DMS53 (cell line): Measurements from ENCODE around the gene OGFOD1.
"Not testable (repeated sequence)": the region's sequence is repeated elsewhere in the genome, so short reads cannot be mapped to it uniquely, and the experiment has no call there.

Experiments used
- DNase-seq: peaks from one replicate; lab custom pipeline; 2025; lab: John Stamatoyannopoulos, UW

OGFOD1 gene

GRCh38 chr16:56480776-56481467, 29.6 kb downstream of the OGFOD1 start:
- no peak for DNase-seq

GRCh38 chr16:56481468-56482122, 30.2 kb downstream of the OGFOD1 start:
- DNase-seq, result peak; percentile 77

GRCh38 chr16:56482683-56483236, 31.4 kb downstream of the OGFOD1 start:
- no peak for DNase-seq

GRCh38 chr16:56483394-56483793, 32.0 kb downstream of the OGFOD1 start:
- DNase-seq, result no peak

- no peak for DNase-seq
Measured at GRCh38 chr16:56488035-56488434, 36.7 kb downstream of the OGFOD1 start.

GRCh38 chr16:56488868-56489267, 37.5 kb downstream of the OGFOD1 start:
- not testable (repeated sequence) for DNase-seq

- no peak for DNase-seq
Measured at GRCh38 chr16:56491657-56492261, 40.4 kb downstream of the OGFOD1 start.

GRCh38 chr16:56493126-56493525, 41.8 kb downstream of the OGFOD1 start:
- DNase-seq, result no peak

GRCh38 chr16:56493815-56494214, 42.5 kb downstream of the OGFOD1 start:
- no peak for DNase-seq

GRCh38 chr16:56505181-56505580, 53.8 kb downstream of the OGFOD1 start:
- DNase-seq, result no peak

GRCh38 chr16:56506941-56507340, 55.6 kb downstream of the OGFOD1 start:
- no peak for DNase-seq

GRCh38 chr16:56510544-56510943, 59.2 kb downstream of the OGFOD1 start:
- no peak for DNase-seq

GRCh38 chr16:56512025-56512424, 60.7 kb downstream of the OGFOD1 start:
- DNase-seq, result no peak

- DNase-seq, result no peak
Measured at GRCh38 chr16:56513091-56513490, 61.7 kb downstream of the OGFOD1 start.

GRCh38 chr16:56513972-56514371, 62.6 kb downstream of the OGFOD1 start:
- peak; percentile 88 for DNase-seq

- peak; percentile 17 for DNase-seq
Measured at GRCh38 chr16:56514845-56515244, 63.5 kb downstream of the OGFOD1 start.

- DNase-seq, result no peak
Measured at GRCh38 chr16:56515665-56516064, 64.3 kb downstream of the OGFOD1 start.

- DNase-seq, result no peak
Measured at GRCh38 chr16:56517206-56517605, 65.9 kb downstream of the OGFOD1 start.

- DNase-seq, result no peak
Measured at GRCh38 chr16:56518425-56518824, 67.1 kb downstream of the OGFOD1 start.

GRCh38 chr16:56519459-56520250, 68.3 kb downstream of the OGFOD1 start, which contains the start of gene BBS2:
Gene BBS2 (minus strand): TSS chr16:56520024. CDS start chr16:56519862, 162 bp downstream.
- peak; percentile 97 for DNase-seq

GRCh38 chr16:56520251-56520577, 68.9 kb downstream of the OGFOD1 start:
- DNase-seq, result no peak

GRCh38 chr16:56525236-56525635, 73.9 kb downstream of the OGFOD1 start:
- no peak for DNase-seq
